Measurements from ENCODE around the gene HEATR5A.

The HEATR5A gene

GRCh38 chr14:31425905-31426304 lies 5.6 kb upstream of the HEATR5A start:
- DNase-seq = no peak

GRCh38 chr14:31421200-31421599 lies 850 bp upstream of the HEATR5A start:
- DNase-seq = no peak

- peak; percentile 20 for DNase-seq
Observed at GRCh38 chr14:31419967-31420318, 407 bp downstream of the HEATR5A start.

- DNase-seq = no peak
Observed at GRCh38 chr14:31419179-31419966, 977 bp downstream of the HEATR5A start.

GRCh38 chr14:31418440-31418839 lies 1.9 kb downstream of the HEATR5A start:
- DNase-seq = no peak

GRCh38 chr14:31414190-31414833 lies 6.0 kb downstream of the HEATR5A start:
- no peak for DNase-seq

- no peak for DNase-seq
Observed at GRCh38 chr14:31411218-31411727, 9.1 kb downstream of the HEATR5A start.

GRCh38 chr14:31410048-31410650 lies 10.2 kb downstream of the HEATR5A start:
- no peak for DNase-seq

- DNase-seq = no peak
Observed at GRCh38 chr14:31408421-31408820, 11.9 kb downstream of the HEATR5A start.

GRCh38 chr14:31405599-31406232 lies 14.6 kb downstream of the HEATR5A start:
- no peak for DNase-seq

- no peak for DNase-seq
Observed at GRCh38 chr14:31405106-31405505, 15.2 kb downstream of the HEATR5A start.

- DNase-seq = no peak
Observed at GRCh38 chr14:31403707-31404106, 16.6 kb downstream of the HEATR5A start.

- no peak for DNase-seq
Observed at GRCh38 chr14:31402764-31403439, 17.4 kb downstream of the HEATR5A start.

GRCh38 chr14:31401369-31401932 lies 18.9 kb downstream of the HEATR5A start:
- no peak for DNase-seq

- DNase-seq = no peak
Observed at GRCh38 chr14:31400031-31400638, 20.2 kb downstream of the HEATR5A start.

- DNase-seq = no peak
Observed at GRCh38 chr14:31395572-31396205, 24.7 kb downstream of the HEATR5A start.

GRCh38 chr14:31395119-31395518 lies 25.2 kb downstream of the HEATR5A start:
- DNase-seq = no peak

- no peak for DNase-seq
Observed at GRCh38 chr14:31391977-31392503, 28.3 kb downstream of the HEATR5A start.

- DNase-seq = no peak
Observed at GRCh38 chr14:31391473-31391872, 28.9 kb downstream of the HEATR5A start.

- no peak for DNase-seq
Observed at GRCh38 chr14:31389946-31390345, 30.4 kb downstream of the HEATR5A start.

- no peak for DNase-seq
Observed at GRCh38 chr14:31388687-31389413, 31.5 kb downstream of the HEATR5A start.

Data from NCI-H82 (cell line).